Stomach (tissue), 4 donors: Measurements from ENCODE around the gene TTC7B.

Experiments used
- CTCF ChIP-seq, 7 experiments: fragments of 450-650 bp in 4 of 7; fragments of 200-600 bp in 3 of 7; sonication (generic) in 3 of 7; IDR thresholded peaks; one replicate each; pipeline ENCODE4 v1.5.1; 2016 to 2019; ENCODE audit warnings: antibody characterized with exemption in 7 of 7, control low read depth in 2 of 7, mild to moderate bottlenecking in 1 of 7
- POLR2A ChIP-seq, 4 donors: fragments of 450-650 bp; IDR thresholded peaks; one replicate each; pipeline ENCODE4 v1.6.1; 2016; ENCODE audit warnings: antibody characterized with exemption in 4 of 4, control low read depth in 2 of 4, mild to moderate bottlenecking in 1 of 4, moderate library complexity in 1 of 4

- TF ChIP-seq CTCF (IDR thresholded peaks at IDR 0.05) (no peak), POLR2A (IDR thresholded peaks at IDR 0.05) (no peak)
These were observed 30.3 kb downstream of the TTC7B start for GRCh38 chr14:90785876-90786450.
